HG02588 (cell line): ENCODE measurements around the gene GNB1L.

Experiments used
- ATAC-seq: cut with Tn5 transposase; IDR thresholded peaks from one replicate; pipeline ENCODE4 v1.9.1; 2021; ENCODE audit warnings: mild to moderate bottlenecking, moderate library complexity; ENCODE audit not compliant: unreplicated experiment

The GNB1L gene

GRCh38 chr22:19755145-19755710, 99.4 kb downstream of the GNB1L start:
- no peak for ATAC-seq

GRCh38 chr22:19754701-19755144, 100.0 kb downstream of the GNB1L start:
- ATAC-seq, result no peak

GRCh38 chr22:19753996-19754700, 100.5 kb downstream of the GNB1L start:
- ATAC-seq, result no peak

- ATAC-seq, result no peak
These were observed 101.4 kb downstream of the GNB1L start for GRCh38 chr22:19753090-19753842.

- ATAC-seq, result no peak
These were observed 103.0 kb downstream of the GNB1L start for GRCh38 chr22:19751497-19752245.

GRCh38 chr22:19750507-19751490, 103.9 kb downstream of the GNB1L start:
- no peak for ATAC-seq

- no peak for ATAC-seq
These were observed 104.8 kb downstream of the GNB1L start for GRCh38 chr22:19749876-19750275.

GRCh38 chr22:19748991-19749664, 105.5 kb downstream of the GNB1L start:
- ATAC-seq, result no peak

- no peak for ATAC-seq
These were observed 106.5 kb downstream of the GNB1L start for GRCh38 chr22:19748139-19748538.

- no peak for ATAC-seq
These were observed 107.1 kb downstream of the GNB1L start for GRCh38 chr22:19747551-19747950.

GRCh38 chr22:19746726-19747125, 107.9 kb downstream of the GNB1L start:
- no peak for ATAC-seq

GRCh38 chr22:19745155-19746101, 109.2 kb downstream of the GNB1L start:
- ATAC-seq, result no peak

GRCh38 chr22:19744350-19745006, 110.2 kb downstream of the GNB1L start:
- ATAC-seq, result no peak

- ATAC-seq, result no peak
These were observed 111.0 kb downstream of the GNB1L start for GRCh38 chr22:19743651-19744050.

GRCh38 chr22:19743081-19743480, 111.6 kb downstream of the GNB1L start:
- no peak for ATAC-seq

- ATAC-seq, result no peak
These were observed 112.3 kb downstream of the GNB1L start for GRCh38 chr22:19742160-19743066.

- no peak for ATAC-seq
These were observed 113.6 kb downstream of the GNB1L start for GRCh38 chr22:19741053-19741452.
